Activated CD4-positive, alpha-beta T cell treated with anti-CD3 and anti-CD28 coated beads, Interleukin-2, amount 50 U/mL, for 24 hours (primary cell): ENCODE results near the gene FTO.

Source experiments
- DNase-seq, 2 donors: peaks; one replicate each; pipeline ENCODE4 v3.0.0-alpha.2; 2020; ENCODE audit warnings: low read depth in 1 of 2, low spot score in 1 of 2

FTO gene

DNA sequence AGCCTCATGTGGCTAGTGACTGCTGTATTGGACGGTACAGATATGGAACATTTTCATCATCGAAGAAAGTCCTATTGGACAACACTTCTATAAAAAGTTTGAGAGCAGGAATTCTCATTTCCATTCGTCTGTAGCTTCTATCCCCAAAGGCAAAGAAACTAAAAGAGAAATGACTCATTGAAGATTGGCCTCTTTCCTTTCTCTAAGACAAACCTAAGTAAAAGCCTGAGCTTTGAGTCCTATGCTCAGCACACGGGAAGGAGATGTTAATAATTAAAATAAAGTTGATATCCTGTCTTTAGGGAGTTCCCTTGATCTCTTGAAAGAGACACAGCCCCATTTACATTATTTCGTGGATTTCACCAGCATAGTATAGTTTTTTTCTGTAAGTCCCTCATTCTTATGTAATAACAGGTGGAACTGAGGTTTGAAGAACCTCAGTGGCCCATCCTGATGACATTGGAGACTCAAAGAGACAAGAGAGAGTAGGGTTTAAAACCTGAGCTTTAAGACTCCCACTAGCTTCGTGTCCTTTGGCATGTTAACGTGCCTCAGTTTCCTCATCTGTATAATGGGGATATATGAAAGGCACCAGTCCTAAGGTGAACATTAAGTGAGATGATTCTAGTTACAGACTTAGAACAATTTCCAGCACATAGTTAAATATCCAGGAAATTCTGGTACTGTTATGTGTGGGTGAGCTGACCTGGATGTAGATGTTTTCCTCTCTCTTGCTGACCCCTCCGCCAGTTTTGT is 408.7 kb downstream of the FTO start:
- no peak for DNase-seq

DNA sequence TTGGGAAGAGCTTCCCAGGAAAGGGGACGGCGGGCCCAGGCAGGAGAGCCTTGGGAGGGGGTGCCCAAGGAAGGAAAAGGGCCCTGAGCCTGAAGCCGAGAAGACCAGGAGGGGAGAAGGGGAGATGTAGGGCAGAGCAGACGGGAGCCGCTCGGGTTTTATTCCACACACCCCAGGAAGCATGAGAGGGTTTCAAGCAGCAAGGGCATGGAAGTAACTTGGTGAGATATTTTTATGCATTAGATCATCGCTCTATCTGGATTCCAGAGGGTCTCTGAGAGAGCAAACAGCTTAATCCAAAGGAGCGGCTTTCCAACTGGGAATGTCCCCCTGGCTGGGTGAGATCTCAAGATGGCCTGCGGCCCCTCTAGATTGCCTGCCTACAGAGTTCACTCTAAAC is 411.6 kb downstream of the FTO start:
- DNase-seq = no peak

DNA sequence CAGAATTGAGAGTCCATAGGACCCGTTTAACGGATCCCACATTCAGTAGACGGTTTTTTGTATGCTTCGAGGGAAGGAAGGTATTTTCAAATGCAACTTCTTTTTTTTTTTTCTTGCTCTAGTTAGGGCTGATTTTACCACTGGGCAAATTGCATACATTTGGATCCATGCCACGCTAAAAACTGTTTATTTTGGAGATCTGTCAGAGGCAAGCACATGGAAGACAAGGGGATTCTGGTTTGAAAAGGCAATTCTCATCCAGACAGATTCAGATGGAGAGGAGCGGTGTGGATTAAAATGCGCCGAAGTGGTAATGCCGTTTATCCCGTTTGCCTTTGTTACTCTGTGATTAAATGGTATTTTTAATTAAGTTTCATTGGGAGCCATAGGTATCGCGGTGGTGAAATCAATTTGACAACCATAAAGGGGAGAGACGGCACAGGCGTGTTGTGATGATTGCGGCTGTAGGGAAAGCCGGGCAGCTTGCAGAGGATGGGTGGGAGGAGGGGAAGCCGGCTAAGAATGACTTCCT is 412.2 kb downstream of the FTO start:
- DNase-seq = no peak

DNA sequence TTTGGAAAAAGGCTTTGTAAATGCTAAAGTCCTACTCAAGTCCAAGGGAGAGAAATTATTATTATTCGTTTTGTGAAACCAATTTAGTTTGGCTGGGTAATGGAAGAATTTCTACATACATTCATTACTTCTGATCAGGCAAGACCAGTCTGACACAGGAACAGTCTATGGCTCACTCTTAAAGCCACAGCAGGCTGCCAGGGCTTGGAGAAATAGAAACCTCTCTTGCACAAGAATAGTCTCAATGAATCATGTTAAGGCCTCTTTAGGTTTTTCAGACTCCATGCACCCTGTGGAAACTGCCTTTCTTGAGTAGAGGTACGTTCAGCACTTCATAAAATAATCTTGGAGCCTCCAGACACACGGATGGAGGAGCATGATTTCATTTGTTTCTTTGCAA is 414.9 kb downstream of the FTO start:
- DNase-seq = no peak

DNA sequence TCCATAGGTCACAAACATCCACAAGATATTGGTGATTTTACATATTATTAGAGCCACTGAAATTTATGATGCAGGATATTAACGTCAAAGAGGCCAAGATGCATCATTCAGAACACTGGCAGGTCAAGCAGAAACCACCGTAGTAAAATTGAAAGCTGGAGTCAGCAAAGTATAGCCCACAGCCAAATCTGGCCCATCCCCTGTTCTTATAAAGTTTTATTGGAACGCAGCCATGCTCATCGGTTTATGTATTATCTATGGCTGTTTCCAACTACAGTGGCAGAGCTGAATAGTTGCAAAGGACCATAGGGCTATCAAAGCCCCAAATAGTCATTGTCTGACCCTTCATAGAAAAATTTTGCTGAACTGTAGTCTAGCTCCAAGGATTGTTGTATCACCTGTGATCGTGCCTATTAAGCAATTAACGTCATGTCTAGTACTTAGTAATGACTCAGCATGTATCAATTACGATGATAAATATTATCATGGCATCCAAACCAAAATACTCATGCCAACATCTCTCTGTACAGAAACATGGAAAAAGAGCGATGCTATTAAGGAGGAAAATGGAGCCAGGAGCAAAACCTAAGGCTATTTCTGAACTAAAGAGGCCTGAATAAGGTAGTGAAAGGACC is 417.0 kb downstream of the FTO start:
- DNase-seq = no peak

DNA sequence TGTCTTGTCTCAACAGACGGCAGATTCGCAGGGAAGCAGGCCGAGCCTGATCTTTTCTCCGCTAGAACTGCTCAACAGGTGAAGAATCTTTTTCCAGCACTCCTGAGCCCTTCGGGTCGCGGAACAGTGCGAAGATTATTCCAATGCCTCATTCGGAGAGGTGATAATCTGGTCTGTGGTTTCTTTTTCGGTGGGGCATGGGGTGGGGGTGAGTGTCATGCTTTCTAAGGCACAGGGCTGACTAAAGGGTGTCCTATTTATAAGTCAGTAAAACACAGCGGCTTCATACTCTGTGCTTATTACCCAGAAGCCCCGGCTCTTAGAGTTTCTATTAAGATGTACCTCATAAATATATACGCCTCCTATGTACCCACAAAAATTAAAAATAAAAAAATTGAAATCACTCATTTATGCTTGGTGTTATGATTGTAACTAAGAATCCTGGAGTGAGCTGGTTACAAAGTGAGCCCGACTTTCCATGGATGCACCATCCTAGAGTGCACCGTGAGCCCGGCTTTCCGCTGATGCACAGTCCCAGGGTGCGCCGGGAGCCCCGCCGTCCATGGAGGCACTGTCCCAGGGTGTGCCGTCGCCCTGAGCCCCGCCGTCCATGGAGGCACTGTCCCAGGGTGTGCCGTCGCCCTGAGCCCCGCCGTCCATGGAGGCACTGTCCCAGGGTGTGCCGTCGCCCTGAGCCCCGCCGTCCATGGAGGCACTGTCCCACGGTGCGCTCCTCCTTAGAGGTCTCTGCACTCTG is 417.8 kb downstream of the FTO start:
- no peak for DNase-seq

DNA sequence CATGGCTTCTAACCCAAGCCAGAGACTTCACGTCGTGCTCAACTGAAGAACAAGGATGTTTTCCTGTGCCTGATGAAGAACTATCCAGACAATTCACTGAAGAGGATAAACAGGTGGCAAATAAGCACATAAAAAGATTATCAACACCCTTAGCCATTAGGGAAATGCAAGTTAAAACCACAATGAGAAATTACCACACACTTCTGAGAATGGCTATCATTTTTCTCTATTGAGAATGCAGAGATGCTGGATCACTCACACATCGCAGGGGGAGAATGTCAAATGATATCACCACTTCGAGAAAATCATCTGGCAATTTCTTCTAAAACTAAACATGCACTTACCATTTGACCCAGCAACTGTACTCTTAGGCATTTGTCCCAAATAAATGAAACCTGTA is 419.8 kb downstream of the FTO start:
- DNase-seq = no peak

DNA sequence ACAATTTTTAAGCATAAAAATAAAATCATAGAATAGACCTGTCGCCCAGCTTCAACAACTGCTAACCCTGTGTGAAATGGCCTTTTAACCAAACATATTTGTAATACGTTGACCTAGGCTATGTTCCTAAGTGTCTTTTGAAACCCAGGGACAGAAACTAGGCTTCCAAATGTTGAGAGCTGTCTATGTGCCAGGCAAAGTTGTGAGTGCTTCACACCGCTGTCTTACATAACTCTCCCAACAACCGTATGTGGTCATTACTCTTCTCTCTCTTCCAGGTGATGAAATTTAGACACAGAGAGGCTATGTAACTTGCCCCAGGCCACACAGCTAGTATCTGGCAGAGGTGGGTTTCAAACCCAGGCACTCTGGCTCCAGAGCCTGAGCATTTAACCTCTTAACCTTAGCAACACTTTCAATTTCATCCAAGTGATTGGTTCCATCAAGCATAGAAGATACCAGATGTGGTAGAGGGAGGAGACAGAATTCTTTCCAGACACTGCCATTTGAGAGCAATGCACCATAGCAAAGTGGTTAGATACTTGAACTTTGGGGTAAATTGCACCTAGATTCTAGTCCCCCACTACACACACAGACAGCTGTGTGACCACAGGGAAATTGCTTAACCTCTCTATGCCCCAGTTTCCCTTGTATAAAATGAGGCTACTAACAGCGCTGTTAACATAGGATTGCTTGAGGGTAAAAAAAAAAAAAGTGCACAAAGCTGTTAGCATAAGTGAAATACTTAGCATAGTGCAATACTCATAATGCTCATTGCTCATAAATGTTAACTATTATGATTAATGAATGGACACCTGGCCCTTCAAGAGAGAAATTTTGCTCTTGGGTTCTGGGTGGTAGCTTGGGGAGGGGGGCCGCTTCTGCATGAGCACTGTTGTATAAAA is 422.0 kb downstream of the FTO start:
- no peak for DNase-seq

DNA sequence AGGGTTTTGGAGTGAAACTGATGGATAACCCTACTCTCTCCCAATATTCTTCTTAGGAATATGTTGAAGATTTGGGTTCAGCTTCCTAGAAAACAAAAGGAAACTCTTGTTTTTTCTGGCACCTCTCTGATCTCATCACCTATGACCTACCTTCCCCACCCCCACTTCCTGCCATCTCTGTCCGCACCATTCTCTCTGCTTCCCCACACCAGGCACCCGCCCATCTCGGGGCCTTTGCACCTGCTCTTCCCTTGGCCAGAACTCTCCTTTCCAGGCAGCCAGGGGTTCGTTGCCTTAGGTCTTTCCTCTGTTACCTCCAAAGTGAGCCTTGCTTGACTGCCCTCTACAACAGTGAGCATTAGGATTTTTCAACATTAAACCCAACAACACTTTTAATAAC is 423.0 kb downstream of the FTO start:
- no peak for DNase-seq

DNA sequence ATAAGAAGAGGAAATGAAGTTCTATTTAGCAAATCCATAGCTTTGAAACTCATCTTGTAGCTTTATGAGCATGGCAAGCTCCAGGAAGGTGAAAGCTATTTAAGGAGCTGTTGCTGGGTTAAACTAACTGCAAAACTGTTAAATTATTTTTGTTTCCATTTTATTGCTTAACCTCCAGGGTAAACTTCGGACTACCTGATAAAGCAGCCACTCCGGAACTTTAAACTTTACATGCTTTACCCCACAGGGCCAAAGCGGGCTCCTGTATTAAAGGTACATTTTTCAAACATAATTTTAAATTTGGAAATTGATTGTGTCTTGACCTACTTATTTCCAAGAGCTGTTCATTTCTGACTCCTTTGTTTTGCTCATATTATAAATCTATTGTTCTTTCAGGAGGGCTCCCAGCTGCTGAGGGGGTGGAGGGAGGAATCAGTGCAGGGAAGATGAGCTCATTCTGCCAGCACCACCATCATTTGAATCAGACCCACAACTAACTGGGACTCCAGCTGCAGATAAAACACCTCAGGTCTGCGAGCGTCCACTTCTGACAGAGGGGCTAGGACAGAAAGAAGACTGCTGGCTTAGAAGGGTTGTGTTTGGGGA is 424.8 kb downstream of the FTO start:
- DNase-seq = no peak

DNA sequence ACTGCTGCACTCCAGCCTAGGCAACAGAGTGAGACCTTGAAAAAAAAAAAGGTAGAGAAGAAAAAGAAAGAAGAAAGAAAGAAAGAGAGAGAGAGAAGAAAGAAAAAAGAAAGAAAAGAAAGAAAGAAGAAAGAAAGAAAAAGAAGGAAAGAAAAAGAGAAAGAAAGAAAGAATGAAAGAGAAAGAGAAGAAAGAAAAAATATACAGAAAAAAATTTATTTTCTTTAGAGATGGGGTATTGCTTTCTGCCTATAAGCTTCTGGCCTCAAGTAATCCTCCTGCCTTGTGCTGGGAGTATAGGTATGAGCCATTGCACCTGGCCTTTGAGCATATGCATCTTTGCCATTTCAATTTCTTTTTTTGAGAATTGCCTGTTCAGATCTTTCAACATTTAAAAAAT is 425.9 kb downstream of the FTO start:
- no peak for DNase-seq

DNA sequence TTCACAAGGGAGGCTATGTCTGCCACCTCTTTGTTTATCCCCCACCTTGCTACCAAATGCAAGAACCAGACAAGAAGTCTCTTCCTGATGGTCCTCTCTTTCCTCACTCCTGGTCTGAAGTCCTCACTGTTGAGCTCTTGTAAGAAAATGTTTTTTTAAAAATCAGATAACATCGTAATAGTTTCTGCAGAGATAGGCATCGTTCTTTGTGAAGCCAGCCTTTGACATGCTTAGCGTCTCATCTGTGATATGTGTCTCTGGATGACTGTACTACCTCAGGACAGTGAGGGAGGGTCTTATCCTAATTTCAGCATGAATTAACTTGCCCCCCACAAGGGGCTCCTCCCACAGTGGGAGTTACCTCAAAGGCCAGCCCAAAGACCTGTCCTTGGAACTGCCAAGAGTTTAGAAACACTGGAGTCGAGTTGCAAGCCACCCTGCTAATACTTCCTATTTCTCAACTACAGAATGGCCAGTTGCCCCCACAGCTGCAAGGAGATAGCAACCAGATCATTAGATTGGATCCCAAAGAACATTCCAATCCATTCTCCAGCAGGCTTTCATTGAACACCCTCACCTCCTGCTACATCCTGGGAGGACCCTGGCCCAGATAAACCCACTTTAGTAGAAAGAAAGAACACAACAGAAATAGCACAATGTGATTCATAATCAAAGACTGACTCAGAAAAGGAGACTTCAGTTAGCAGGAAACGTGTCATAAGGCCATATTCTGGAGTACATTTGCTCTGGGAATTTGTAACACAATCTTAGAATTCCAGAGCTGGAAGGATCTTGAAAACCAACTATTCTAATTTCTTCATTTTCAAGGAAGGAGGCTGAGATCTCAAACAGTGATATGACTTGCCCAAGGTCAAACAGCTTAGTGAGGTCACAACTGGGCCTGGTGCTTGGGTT is 431.7 kb downstream of the FTO start:
- DNase-seq = no peak

DNA sequence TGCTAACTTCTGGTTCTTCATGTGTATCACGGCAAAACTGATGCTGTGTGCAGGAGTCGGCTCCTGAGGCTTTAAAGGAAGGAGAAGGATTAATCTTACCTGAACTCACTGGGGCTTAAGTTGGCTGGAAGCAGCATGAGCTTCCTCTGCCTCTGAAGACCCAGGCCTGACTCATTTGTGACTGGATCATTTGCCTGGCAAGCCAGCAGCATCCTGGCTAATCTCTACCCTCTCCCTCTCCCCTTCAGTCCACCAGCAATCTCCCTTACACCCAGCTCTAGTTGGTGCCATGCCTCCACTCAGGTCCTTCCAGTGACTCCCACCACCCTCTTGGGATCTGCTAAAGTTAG is 432.3 kb downstream of the FTO start:
- DNase-seq = no peak

DNA sequence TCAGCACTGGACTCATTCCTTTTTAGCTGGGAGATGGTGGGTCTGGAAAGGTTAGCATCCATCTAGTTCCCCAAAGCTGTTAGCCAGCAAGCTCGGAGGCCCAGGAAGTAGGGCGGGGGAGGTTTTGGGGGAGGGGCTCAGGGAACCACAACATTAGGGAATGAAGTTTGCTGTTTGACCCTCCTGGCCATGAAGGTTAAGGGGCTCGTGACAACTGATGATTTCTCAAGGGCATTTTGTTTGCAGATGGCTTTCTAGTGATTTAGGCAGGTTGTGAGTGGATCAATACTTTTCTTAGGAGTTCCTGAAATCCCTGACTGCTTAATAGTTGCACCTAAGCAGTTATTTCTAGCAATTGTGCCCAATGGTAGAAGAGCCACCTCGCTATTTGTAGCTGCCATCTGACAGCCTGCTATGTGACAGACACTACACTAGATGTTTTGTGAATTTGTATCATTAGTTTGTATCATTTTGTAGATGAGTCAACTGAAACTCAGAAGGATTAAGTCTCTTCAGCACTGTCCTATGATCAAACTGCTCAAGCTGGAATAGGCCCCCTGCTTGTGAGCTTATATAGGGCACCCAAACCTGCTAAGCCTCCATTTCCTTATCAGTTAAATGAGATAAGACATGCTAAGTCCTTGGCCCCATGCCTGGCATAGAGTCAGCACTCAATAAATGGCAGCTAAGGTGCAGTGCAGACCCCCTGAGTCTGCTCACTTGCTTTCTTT is 436.3 kb downstream of the FTO start:
- no peak for DNase-seq

DNA sequence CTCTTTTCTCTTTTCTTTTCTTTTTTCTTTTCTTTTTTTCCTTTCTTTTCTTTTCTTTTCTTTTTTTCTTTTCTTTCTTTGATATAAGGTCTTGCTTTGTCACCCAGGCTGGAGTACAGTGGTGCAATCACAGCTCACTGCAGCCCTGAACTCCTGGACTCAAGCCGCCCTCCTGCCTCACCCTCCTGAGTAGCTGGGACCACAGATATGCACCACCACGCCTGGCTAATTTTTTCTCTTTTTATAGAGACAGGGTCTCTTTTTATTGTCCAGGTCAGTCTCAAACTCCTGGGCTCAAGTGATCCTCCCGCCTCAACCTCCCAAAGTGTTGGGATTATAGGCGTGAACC is 436.8 kb downstream of the FTO start:
- no peak for DNase-seq

DNA sequence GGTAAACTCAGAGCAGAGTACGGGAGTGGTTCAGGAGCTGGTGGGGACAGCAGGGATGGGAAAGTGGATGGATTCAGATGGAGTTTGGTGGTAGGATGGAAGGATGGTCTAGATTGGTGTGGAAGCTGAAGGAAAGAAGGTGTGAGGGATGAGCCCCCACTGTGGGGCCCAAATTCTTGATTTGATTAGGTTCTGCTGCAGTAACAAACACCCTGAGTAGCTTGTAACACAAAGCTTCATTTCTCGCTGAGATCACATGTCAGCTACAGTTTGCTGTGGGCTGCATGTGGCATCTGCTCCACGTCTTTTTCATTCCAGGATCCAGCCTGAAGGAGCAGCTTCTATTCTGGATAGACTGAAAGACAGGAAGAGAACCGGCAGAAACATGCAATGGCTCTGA is 438.8 kb downstream of the FTO start:
- no peak for DNase-seq

DNA sequence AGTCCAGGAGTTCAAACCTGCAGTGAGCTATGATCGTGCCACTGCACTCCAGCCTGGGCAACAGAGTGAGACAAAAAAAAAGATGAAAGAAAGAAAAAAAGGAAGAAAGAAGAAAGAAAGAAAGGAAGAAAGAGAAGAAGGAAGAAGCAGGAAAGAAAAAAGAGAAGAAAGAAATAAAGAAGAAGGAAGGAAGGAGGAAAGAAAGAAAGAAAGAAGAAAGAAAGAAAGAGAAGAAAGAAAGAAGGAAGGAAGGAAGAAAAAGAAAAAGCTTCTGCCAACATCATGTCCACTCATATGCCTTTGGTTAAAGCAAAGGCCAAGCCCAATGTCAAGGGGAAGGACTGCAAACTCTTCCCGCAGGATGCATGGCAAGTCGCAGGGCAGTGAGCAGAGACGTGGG is 439.5 kb downstream of the FTO start:
- DNase-seq = no peak

DNA sequence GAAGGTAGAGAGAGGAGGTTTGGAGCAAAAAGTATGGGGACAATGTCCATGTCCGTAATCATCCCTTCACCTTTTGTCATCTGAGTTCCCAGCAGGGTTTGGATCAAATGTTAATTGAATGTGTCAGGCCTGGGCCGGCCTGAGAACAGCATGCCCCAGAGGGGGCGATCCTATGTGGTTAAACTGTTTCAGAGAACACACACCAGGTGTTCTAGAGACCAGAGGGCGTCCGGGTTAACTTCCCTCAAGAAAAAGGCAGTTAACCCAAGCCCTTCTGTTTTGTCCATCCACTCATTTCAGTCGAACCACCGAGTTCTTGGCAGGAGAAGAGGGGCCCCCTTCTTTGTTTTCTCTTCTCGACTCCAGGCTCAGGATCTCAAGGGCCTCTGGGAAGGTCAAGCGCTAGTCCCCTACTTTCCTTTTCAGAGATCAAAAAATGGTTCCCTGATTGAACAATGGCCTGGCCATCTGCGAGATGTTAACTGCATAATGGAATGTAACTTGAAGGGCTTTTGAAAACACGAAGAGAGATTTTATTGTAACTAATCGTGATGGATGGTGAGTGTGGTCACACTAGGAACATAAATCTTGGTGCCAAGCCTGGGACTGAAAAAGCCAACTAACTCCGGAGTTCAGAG is 440.1 kb downstream of the FTO start:
- DNase-seq = no peak

DNA sequence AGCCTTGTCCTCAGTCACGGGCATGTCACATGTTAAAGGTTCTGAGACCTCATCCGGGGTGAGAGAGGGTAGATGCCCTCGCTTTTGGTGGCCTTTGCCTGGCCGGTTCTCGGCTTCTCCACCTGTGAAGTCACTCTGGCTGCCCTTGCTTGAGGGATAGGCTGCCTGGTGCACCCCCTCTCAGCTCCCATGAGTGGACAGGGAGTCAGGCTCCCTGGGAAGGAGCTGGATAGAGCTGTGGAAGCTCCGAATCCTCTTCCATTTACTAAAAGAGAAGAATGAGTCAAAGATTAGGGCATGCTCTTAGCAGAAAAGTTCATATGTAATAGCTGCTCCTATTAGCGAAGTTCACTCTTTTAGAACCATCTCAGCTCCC is 440.6 kb downstream of the FTO start:
- DNase-seq = no peak
